ENCODE data around the gene MEG3. TPM values are rescaled to one million over a fixed set of nuclear protein-coding genes. Genes with fewer than 3 reads are reported as not detected.

MEG3 gene
- total and polyA plus RNA-seq, 2 of the 8 experiments (the other 6 are each of a cell fraction or from before 2014, with no cell fraction given): 0.17 to 1.1 TPM

DNA sequence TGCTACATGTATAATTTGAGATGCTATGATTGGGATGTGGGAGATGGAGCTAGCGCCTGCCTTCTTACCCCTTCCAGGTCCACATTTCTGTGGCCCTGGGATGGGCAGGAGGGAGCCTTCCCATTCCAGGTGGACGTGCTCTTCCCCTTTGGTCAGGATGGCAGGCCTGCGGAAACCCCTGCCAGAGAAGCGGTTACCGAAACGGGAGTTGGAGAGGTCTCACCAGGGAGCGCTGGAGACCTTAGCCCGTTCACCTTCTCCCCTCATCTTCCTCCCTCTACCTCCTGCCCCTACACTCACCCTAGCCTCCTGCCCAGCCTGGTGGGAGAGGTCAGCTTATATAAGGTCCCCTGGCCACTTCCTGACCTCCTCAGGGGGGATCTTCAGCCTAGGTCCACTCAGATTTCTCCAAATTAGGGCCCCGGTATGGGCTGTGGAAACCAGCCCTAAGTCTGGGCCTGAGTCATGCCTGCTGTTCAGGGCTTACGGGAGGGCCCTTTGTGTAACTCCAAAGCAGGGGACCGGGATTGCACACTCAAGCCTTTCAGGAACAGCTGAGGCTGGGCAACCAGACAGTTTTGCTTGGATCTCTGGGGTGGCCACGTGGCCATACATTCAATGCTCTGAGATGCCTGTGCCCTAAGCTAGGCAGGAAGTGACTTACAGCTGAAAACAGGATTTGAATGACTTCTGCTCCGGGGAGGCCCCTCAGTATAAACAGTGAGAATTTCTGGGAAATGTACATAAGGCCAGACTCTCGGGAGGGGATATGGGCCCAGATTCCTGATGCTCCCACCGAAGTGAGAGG lies 10.2 kb upstream of the MEG3 start (continued):
- TF ChIP-seq USF2 (IDR thresholded peaks at IDR 0.05; ENCODE audit: low read length) (no peak), CHD1 (IDR thresholded peaks at IDR 0.05; ENCODE audit: low read depth, low read length) (no peak), E2F6 (IDR thresholded peaks at IDR 0.05) (no peak), JUN (IDR thresholded peaks at IDR 0.05; ENCODE audit: low read depth, low read length) (no peak)

Data from H1 (cell line).